ENCODE measurements around the gene RCOR1. TPM values are rescaled to one million over a fixed set of nuclear protein-coding genes. Genes with fewer than 3 reads are reported as not detected.

Gene RCOR1
- total RNA-seq, 3 donors from 2014 or later (not counting 1 experiment from before 2014, with no cell fraction given): 20.3 to 36.5 (median 21.8) TPM

DNA sequence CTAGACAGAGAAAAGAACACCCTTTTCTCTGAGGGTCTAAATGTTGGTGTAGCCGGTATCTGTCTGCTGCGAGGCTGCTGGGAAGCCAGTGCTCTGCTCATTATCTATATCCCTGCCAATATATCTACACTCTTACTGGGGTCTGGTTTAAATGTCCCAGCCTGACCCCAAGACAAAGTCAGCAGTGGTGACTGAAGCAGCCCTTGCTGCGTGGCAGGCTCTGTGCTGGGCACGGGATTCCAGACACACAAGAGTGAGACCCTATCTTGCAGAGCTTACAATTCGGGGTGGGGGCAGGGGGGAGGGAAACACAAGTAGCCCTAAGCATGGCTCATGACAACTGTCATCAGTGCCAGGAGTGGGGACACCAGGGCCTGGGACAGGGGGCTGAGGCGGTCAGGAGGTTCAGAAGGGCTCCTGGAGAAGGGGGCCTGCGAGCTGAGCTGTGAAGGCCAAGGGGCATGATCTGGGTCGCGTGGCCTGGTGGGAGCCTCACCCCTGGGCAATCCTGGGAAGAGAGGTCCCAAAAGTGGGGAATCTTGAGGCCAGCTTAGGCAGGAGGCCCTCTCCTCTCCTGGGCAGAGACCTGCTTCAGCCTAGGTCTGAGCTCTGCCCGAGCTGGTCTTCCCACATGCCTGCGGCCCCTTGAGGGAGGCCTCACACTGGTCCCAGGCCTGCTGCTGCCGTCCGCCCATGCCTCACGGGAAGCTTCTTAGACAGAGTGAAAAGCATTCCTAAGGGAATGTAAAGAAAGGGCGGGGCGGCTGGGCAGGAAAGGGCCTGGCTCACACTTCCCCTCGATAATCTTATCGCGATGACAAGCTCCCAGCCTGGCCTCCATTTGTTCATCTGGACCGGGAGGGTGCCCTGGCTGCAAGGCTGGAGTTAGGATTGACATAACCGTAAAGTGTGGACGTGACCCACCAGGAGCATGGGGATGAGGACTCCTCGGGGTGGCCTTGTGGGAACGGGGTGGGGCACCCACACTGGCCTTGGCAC, 7.3 kb upstream of the RCOR1 start:
- TF ChIP-seq, protein P1, sequence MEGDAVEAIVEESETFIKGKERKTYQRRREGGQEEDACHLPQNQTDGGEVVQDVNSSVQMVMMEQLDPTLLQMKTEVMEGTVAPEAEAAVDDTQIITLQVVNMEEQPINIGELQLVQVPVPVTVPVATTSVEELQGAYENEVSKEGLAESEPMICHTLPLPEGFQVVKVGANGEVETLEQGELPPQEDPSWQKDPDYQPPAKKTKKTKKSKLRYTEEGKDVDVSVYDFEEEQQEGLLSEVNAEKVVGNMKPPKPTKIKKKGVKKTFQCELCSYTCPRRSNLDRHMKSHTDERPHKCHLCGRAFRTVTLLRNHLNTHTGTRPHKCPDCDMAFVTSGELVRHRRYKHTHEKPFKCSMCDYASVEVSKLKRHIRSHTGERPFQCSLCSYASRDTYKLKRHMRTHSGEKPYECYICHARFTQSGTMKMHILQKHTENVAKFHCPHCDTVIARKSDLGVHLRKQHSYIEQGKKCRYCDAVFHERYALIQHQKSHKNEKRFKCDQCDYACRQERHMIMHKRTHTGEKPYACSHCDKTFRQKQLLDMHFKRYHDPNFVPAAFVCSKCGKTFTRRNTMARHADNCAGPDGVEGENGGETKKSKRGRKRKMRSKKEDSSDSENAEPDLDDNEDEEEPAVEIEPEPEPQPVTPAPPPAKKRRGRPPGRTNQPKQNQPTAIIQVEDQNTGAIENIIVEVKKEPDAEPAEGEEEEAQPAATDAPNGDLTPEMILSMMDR (IDR thresholded peaks at IDR 0.05): no peak
- Mint-ChIP-seq H3K36me3 (no peaks in the 10 kb centered on the region), H3K4me1 (no peaks in the 10 kb centered on the region), H3K27me3 (ENCODE audit: low read depth in 2 of 2) (no peaks in the 10 kb centered on the region), H3K27ac (no peak overlapping the region), H3K9me3 (no peaks in the 10 kb centered on the region), H3K4me3 (no peak overlapping the region)
- H3K36me3 ChIP-seq (ENCODE audit: control insufficient read depth, insufficient read depth, low read length): no peaks in the 10 kb centered on the region
- H3K4me1 ChIP-seq (ENCODE audit: control insufficient read depth, insufficient read depth, low read length): no peaks in the 10 kb centered on the region
- ATAC-seq (no peak), DNase-seq (no peak)
- no peaks in the 10 kb centered on the region for H3K27me3 ChIP-seq (ENCODE audit: control insufficient read depth, insufficient read depth, low read length)
- H3K9me3 ChIP-seq (ENCODE audit: control insufficient read depth, insufficient read depth, low read length): no peaks in the 10 kb centered on the region
- H3K27ac ChIP-seq (ENCODE audit: low read length): no peak overlapping the region
- intact Hi-C loops (cut with micrococcal nuclease): no loop called here
- no peak overlapping the region for H3K4me3 ChIP-seq (ENCODE audit: low read length)
- WGBS (ENCODE audit: insufficient coverage): 85% methylated on average over 24 of the region's 24 CpGs

DNA sequence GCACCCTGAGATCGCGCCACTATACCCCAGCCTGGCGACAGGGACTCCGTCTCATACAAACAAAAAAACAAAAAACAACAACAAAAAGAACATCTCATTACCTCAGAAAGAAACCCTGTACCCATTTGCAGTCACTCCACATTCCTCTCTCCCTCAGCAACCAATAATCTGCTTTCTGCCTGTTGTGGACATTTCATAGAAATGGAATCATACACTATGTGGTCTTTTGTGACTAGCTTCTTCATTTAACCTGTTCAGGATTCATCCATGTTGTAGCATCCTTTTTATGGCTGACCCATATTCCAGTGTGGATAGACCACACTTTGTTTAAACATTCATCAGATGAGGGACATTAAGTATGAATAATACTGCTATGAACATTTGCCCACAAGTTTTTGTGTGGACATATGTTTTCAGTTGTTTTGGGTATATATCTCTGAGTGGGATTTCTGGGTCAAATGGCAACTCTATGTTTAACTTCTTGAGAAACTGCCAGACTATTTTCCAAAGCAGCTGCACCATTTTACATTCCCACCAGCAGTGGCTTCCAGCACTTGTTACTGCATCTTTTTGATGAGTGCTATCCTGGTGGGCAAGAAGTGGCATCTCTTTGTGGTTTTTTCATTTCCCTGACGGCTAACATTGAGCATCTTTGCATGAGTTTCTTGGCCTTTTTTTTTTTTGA, 5.9 kb upstream of the RCOR1 start:
- DNase-seq (no peak), ATAC-seq (no peak)
- Histone ChIP-seq H3K9me3 (ENCODE audit: control insufficient read depth, insufficient read depth, low read length) (no peaks in the 10 kb centered on the region), H3K4me3 (ENCODE audit: low read length) (no peak overlapping the region), H3K4me1 (ENCODE audit: control insufficient read depth, insufficient read depth, low read length) (peaks cover 9% of the 10 kb centered on the region), H3K36me3 (ENCODE audit: control insufficient read depth, insufficient read depth, low read length) (no peaks in the 10 kb centered on the region), H3K27me3 (ENCODE audit: control insufficient read depth, insufficient read depth, low read length) (no peaks in the 10 kb centered on the region), H3K27ac (ENCODE audit: low read length) (no peak overlapping the region)
- no peaks in the 10 kb centered on the region for H3K9me3 Mint-ChIP-seq
- no peak overlapping the region for H3K4me3 Mint-ChIP-seq
- TF ChIP-seq, protein P1 (IDR thresholded peaks at IDR 0.05): no peak
- H3K27ac Mint-ChIP-seq: no peak overlapping the region
- intact Hi-C loops (cut with micrococcal nuclease): no loop called here
- 75% methylated on average over 5 of the region's 5 CpGs for WGBS (ENCODE audit: insufficient coverage)
- no peaks in the 10 kb centered on the region for H3K27me3 Mint-ChIP-seq (ENCODE audit: low read depth in 2 of 2)
- no peaks in the 10 kb centered on the region for H3K4me1 Mint-ChIP-seq
- H3K36me3 Mint-ChIP-seq: no peaks in the 10 kb centered on the region

DNA sequence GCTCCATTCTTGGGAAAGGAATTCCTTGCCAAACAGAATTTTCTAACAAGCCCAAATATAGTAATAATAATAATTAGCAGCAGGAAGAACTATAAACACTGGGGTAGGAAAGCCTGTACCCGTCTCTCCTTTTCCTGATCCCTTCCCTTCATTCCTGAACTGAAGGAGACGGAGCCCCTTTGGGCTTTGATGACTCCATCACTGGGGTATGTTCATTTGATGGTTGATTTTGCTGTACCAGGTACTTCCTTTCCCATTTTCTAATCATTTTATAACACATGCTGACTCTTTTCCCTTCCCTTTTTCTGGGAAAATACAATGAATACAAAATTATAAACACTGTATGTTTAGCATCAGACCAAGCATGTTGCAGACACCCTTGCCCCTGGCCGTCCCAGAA, 3.6 kb upstream of the RCOR1 start:
- ATAC-seq (no peak), DNase-seq (no peak)
- H3K36me3 ChIP-seq (ENCODE audit: control insufficient read depth, insufficient read depth, low read length): no peaks in the 10 kb centered on the region
- Mint-ChIP-seq H3K36me3 (no peaks in the 10 kb centered on the region), H3K9me3 (no peaks in the 10 kb centered on the region), H3K4me1 (peaks cover 4 to 9% of the 10 kb centered on the region in 2 donors), H3K4me3 (no peak overlapping the region), H3K27me3 (ENCODE audit: low read depth in 2 of 2) (no peaks in the 10 kb centered on the region), H3K27ac (no peak overlapping the region)
- 82% methylated on average over 1 of the region's 3 CpGs for WGBS (ENCODE audit: insufficient coverage)
- H3K27ac ChIP-seq (ENCODE audit: low read length): no peak overlapping the region
- no peaks in the 10 kb centered on the region for H3K27me3 ChIP-seq (ENCODE audit: control insufficient read depth, insufficient read depth, low read length)
- intact Hi-C loops (cut with micrococcal nuclease): no loop called here
- TF ChIP-seq, protein P1 (IDR thresholded peaks at IDR 0.05): no peak
- H3K9me3 ChIP-seq (ENCODE audit: control insufficient read depth, insufficient read depth, low read length): no peaks in the 10 kb centered on the region
- H3K4me3 ChIP-seq (ENCODE audit: low read length): no peak overlapping the region
- peaks cover 13% of the 10 kb centered on the region for H3K4me1 ChIP-seq (ENCODE audit: control insufficient read depth, insufficient read depth, low read length)

Measured in natural killer cell (primary cell).